Activated CD8-positive, alpha-beta memory T cell treated with anti-CD3 and anti-CD28 coated beads, Interleukin-2, amount 50 U/mL, for 48 hours (primary cell): Measurements from ENCODE around the gene EXD3.
"Not testable (repeated sequence)": the region's sequence is repeated elsewhere in the genome, so short reads cannot be mapped to it uniquely, and the experiment has no call there.

Experiments used
- DNase-seq: peaks from one replicate; pipeline ENCODE4 v3.0.0-alpha.2; 2020

EXD3 gene

GRCh38 chr9:137266585-137267453, 156.1 kb downstream of the EXD3 start:
- DNase-seq: no peak

DNA sequence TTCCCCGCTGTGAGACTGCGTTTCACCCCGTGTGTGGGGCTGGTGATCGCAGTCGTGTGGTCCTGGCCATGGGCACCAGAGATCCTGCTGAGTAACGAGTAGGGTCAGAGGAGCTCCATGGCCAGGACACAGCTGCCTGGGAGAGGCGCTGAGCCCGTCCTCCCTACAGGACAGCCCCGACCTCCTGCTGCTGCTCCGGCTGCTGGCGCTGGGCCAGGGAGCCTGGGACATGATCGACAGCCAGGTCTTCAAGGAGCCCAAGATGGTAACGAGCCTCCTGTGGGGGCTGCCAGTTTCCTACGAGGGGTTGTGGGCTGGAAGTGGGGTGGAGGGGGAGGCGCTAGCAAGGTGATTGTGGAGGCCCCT, 156.8 kb downstream of the EXD3 start:
- DNase-seq: no peak

- no peak for DNase-seq
These were observed 157.3 kb downstream of the EXD3 start for GRCh38 chr9:137265496-137266161.

GRCh38 chr9:137264067-137264466, 158.9 kb downstream of the EXD3 start:
- no peak for DNase-seq

GRCh38 chr9:137263506-137263905, 159.5 kb downstream of the EXD3 start:
- no peak for DNase-seq

DNA sequence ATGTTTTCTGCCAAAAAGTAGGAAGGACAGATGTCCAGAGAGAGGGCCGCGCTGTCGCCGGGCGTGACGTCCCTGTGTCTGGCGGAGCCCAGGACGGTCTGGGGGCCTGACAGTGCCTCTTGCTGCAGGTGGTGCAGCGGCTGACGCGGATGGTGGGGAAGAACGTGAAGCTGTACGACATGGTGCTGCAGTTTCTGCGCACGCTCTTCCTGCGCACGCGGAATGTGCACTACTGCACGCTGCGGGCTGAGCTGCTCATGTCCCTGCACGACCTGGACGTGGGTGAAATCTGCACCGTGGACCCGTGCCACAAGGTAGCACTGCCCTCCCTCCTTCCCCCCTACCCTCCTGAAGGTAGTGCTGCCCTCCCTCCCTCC, 160.1 kb downstream of the EXD3 start:
- no peak for DNase-seq

DNA sequence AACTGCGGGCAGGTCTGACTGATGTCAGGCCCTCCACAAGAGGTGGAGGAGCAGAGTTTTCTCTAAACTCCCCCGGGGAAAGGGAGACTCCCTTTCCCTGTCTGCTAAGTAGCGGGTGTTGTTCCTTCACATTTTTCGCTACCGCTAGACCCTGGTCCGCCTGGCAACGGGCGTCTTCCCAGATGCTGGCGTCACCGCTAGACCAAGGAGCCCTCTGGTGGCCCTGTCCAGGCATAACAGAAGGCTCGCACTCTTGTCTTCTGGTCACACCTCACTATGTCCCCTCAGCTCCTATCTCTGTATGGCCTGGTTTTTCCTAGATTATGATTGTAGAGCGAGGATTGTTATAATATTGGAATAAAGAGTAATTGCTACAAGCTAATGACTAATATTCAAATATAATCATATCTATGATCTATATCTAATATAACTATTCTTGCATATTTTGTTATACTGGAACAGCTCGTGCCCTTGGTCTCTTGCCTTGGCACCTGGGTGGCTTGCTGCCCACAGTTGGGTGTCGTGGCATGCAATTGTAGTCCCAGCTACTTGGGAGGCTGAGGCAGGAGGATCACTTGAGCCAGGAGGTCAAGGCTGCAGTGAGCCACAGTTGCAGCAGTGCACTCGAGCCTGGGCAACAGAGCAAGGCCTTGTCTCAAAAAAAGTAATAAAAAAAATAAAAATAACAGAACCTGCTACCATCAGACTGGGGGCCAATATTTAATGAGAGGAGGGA, 160.6 kb downstream of the EXD3 start:
- not testable (repeated sequence) for DNase-seq
